GM18508 (cell line): Measurements from ENCODE around the gene TBC1D25.

Source experiments
- ATAC-seq: cut with Tn5 transposase; IDR thresholded peaks from one replicate; pipeline ENCODE4 v1.9.1; 2021; ENCODE audit warnings: moderate number of reproducible peaks; ENCODE audit not compliant: insufficient read depth, unreplicated experiment

TBC1D25 gene

GRCh38 chrX:48558271-48558670, 18.8 kb downstream of the TBC1D25 start:
- ATAC-seq = no peak

- ATAC-seq = no peak
Observed at GRCh38 chrX:48559636-48560035, 20.1 kb downstream of the TBC1D25 start.

- ATAC-seq = no peak
Observed at GRCh38 chrX:48560056-48560455, 20.5 kb downstream of the TBC1D25 start.

- no peak for ATAC-seq
Observed at GRCh38 chrX:48560681-48561080, 21.2 kb downstream of the TBC1D25 start.

- ATAC-seq = no peak
Observed at GRCh38 chrX:48569958-48570357, 30.4 kb downstream of the TBC1D25 start.

- no peak for ATAC-seq
Observed at GRCh38 chrX:48573690-48574269, 34.3 kb downstream of the TBC1D25 start.

- peak; percentile 56 for ATAC-seq
Observed at GRCh38 chrX:48574270-48575266, 35.1 kb downstream of the TBC1D25 start, which contains the start of gene RBM3. Gene RBM3 (plus strand): TSS chrX:48574484. CDS start chrX:48575181, 697 bp downstream.

GRCh38 chrX:48575642-48576041, 36.1 kb downstream of the TBC1D25 start:
- ATAC-seq = no peak

GRCh38 chrX:48576108-48576507, 36.6 kb downstream of the TBC1D25 start:
- no peak for ATAC-seq

- ATAC-seq = no peak
Observed at GRCh38 chrX:48578661-48579128, 39.2 kb downstream of the TBC1D25 start.

- no peak for ATAC-seq
Observed at GRCh38 chrX:48579259-48579658, 39.7 kb downstream of the TBC1D25 start.

- ATAC-seq = no peak
Observed at GRCh38 chrX:48580662-48581061, 41.1 kb downstream of the TBC1D25 start.

- no peak for ATAC-seq
Observed at GRCh38 chrX:48584698-48585097, 45.2 kb downstream of the TBC1D25 start.

- ATAC-seq = no peak
Observed at GRCh38 chrX:48589482-48590162, 50.1 kb downstream of the TBC1D25 start.

GRCh38 chrX:48590203-48591103, 50.9 kb downstream of the TBC1D25 start:
- ATAC-seq = no peak

- no peak for ATAC-seq
Observed at GRCh38 chrX:48591255-48591791, 51.8 kb downstream of the TBC1D25 start.

- no peak for ATAC-seq
Observed at GRCh38 chrX:48592971-48593370, 53.5 kb downstream of the TBC1D25 start.

GRCh38 chrX:48595929-48596328, 56.4 kb downstream of the TBC1D25 start:
- no peak for ATAC-seq
